GM21381 (cell line): ENCODE results near the gene GATA1.

Experiments
- ATAC-seq: cut with Tn5 transposase; IDR thresholded peaks from one replicate; pipeline ENCODE4 v1.9.1; 2021; ENCODE audit warnings: mild to moderate bottlenecking, moderate library complexity; ENCODE audit not compliant: unreplicated experiment

The GATA1 gene

GRCh38 chrX:48784726-48785125, 1.7 kb upstream of the GATA1 start:
- no peak for ATAC-seq

GRCh38 chrX:48785186-48785539, 1.2 kb upstream of the GATA1 start:
- no peak for ATAC-seq

GRCh38 chrX:48785540-48786214, 713 bp upstream of the GATA1 start:
- no peak for ATAC-seq

- ATAC-seq, result no peak
These were observed 575 bp downstream of the GATA1 start for GRCh38 chrX:48786825-48787504.

GRCh38 chrX:48787505-48788443, 1.4 kb downstream of the GATA1 start:
- no peak for ATAC-seq

- no peak for ATAC-seq
These were observed 3.2 kb downstream of the GATA1 start for GRCh38 chrX:48789366-48790220.

GRCh38 chrX:48790477-48790876, 4.1 kb downstream of the GATA1 start:
- no peak for ATAC-seq

- ATAC-seq, result no peak
These were observed 4.9 kb downstream of the GATA1 start for GRCh38 chrX:48791063-48791820.

GRCh38 chrX:48792219-48792618, 5.8 kb downstream of the GATA1 start:
- ATAC-seq, result no peak

GRCh38 chrX:48793935-48794334, 7.5 kb downstream of the GATA1 start:
- no peak for ATAC-seq

GRCh38 chrX:48794340-48794910, 8.0 kb downstream of the GATA1 start:
- ATAC-seq, result no peak

GRCh38 chrX:48794911-48795515, 8.6 kb downstream of the GATA1 start:
- ATAC-seq, result no peak

GRCh38 chrX:48798318-48798717, 11.9 kb downstream of the GATA1 start:
- no peak for ATAC-seq

- ATAC-seq, result no peak
These were observed 14.3 kb downstream of the GATA1 start for GRCh38 chrX:48800574-48801279.

GRCh38 chrX:48801280-48802088, 15.1 kb downstream of the GATA1 start, which contains the start of gene HDAC6:
Gene HDAC6, plus strand, starts transcription at chrX:48802067. Its CDS starts 626 bp downstream, at chrX:48802693.
- ATAC-seq, result peak; percentile 84

GRCh38 chrX:48802089-48802904, 15.9 kb downstream of the GATA1 start:
- ATAC-seq, result peak; percentile 45

GRCh38 chrX:48802905-48803200, 16.5 kb downstream of the GATA1 start:
- ATAC-seq, result no peak
